GM06990 (cell line): ENCODE data around the gene TRIM7.
"Not testable (repeated sequence)": the region's sequence is repeated elsewhere in the genome, so short reads cannot be mapped to it uniquely, and the experiment has no call there.

ENCODE experiments used
- DNase-seq: peaks from one replicate; pipeline ENCODE4 v3.0.0-alpha.2; 2011; ENCODE audit not compliant: insufficient read length; ENCODE audit errors: extremely low read depth
- H3K27me3 ChIP-seq: replicated peaks from 2 replicates; pipeline ENCODE4 v1.6.0; 2011; ENCODE audit warnings: low read length; ENCODE audit not compliant: control insufficient read depth, insufficient read depth
- H3K36me3 ChIP-seq: 2 replicates; pipeline ENCODE4 v1.5.1; 2011; ENCODE audit warnings: low read length; ENCODE audit not compliant: control insufficient read depth, insufficient read depth
- H3K4me3 ChIP-seq: replicated peaks from 2 replicates; pipeline ENCODE4 v1.5.1; 2011; ENCODE audit warnings: low read depth, mild to moderate bottlenecking, control low read depth, low read length
- TF ChIP-seq, protein P1 (sequence below): IDR thresholded peaks from 2 replicates; pipeline ENCODE4 v1.5.1; 2011; ENCODE audit warnings: low read length, control low read depth, mild to moderate bottlenecking, inconsistent platforms; ENCODE audit not compliant: insufficient read depth, poor library complexity, severe bottlenecking

TRIM7 gene

DNA sequence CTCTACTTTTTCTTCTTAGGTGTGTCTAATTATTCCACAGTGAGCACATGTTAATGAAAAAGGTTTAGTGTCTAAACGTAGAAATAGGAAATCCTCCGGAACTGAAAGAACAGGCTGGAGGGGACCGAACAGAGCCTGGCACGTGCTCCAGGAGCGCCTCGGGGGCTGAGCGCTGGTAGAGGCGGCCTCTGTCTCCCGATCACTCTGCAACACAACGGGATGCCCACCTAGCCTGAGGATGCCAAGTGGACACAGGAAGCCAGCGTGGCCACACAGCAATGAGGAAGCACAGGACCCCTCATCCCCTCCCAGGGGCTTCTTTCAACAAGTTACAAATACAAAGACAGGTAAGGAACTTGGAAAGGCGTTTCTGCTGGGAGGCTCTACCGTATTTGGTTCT, 19.4 kb downstream of the TRIM7 start:
- Histone ChIP-seq H3K36me3 (no peaks in the 10 kb centered on the region), H3K4me3 (no peak overlapping the region), H3K27me3 (no peaks in the 10 kb centered on the region)
- TF ChIP-seq, protein P1, sequence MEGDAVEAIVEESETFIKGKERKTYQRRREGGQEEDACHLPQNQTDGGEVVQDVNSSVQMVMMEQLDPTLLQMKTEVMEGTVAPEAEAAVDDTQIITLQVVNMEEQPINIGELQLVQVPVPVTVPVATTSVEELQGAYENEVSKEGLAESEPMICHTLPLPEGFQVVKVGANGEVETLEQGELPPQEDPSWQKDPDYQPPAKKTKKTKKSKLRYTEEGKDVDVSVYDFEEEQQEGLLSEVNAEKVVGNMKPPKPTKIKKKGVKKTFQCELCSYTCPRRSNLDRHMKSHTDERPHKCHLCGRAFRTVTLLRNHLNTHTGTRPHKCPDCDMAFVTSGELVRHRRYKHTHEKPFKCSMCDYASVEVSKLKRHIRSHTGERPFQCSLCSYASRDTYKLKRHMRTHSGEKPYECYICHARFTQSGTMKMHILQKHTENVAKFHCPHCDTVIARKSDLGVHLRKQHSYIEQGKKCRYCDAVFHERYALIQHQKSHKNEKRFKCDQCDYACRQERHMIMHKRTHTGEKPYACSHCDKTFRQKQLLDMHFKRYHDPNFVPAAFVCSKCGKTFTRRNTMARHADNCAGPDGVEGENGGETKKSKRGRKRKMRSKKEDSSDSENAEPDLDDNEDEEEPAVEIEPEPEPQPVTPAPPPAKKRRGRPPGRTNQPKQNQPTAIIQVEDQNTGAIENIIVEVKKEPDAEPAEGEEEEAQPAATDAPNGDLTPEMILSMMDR = no peak
- DNase-seq = no peak

DNA sequence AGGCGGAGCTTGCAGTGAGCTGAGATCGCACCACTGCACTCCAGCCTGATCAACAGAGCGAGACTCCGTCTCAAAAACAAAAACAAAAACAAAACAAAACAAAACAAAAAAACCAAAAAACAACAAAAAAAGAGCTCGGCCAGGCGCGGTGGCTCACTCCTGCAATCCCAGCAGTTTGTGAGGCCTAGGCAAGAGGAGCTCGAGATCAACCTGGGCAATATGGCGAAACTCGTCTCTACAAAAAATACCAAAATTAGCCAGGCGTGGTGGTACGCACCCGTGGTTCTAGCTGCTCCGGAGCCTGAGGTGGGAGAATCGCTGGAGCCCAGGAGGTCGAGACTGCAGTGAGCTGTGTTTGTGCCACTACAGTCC, 20.2 kb downstream of the TRIM7 start:
- Histone ChIP-seq H3K4me3 (peak overlapping the region; percentile 36), H3K27me3 (no peaks in the 10 kb centered on the region), H3K36me3 (no peaks in the 10 kb centered on the region)
- TF ChIP-seq, protein P1 = no peak
- no peak for DNase-seq

DNA sequence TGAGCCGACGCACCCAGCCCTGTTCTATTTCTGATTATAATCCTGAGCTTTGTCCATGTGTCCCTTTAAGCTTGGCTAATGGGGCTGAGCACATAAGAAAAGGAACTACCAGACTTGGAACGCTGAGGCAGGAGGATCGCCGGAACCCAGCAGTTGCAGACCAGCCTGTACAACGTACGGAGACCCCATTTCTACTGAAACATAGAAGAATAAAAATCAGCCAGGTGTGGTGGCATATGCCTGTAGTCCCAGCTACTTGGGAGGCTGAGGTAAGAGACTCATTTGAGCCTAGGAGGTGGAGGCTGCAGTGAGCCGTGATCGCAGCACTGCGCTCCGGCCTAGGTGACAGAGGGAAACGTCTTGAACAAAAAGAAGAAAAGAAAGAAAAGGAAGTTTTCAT, 22.3 kb downstream of the TRIM7 start:
- no peaks in the 10 kb centered on the region for H3K27me3 ChIP-seq
- TF ChIP-seq, protein P1 = no peak
- H3K4me3 ChIP-seq = no peak overlapping the region
- DNase-seq = no peak
- H3K36me3 ChIP-seq = no peaks in the 10 kb centered on the region

DNA sequence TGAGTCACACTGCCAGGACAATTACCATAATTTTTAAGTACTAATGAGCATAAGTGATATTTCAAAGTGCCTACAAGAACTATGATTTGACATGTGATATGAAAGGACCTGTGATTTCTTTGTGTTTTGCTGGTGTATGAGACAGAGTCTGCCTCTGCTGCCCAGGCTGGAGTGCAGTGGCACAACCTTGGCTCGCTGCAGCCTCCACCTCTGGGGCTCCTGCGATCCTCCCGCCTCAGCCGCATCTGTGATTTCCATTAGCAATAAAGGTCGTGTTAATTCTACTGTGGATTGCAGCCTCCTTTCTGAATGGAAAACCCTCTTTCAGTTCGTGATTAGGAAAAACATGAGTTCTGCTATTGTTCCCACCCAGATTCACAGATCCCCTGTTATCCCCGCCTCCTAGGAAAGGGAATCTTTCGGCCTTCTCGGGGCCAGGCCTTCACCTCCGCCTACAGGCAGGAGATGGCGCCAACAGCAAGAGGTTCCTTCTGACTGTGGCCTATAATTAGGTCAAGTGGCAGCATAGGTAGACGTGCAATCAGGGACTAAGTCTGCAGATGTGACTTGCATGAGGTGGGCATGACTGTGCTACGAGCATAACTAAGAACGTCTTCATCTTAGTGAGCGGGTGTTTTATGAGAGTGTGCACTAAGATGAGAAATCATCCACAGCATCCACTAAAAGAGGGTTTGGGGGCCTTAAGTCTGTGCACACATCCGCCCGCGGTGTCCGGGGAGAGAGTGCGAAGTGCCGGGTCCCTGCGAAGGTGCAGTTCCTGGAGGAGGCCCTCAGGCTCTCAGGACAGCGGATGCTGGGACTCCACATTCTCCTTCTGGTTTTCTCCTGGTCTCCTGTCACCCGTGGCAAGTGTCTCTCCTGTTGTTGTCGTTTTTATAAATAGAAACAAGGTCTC, 23.1 kb downstream of the TRIM7 start:
- H3K4me3 ChIP-seq = no peak overlapping the region
- H3K36me3 ChIP-seq = no peaks in the 10 kb centered on the region
- no peaks in the 10 kb centered on the region for H3K27me3 ChIP-seq
- TF ChIP-seq, protein P1 = peak; percentile 83
- no peak for DNase-seq

DNA sequence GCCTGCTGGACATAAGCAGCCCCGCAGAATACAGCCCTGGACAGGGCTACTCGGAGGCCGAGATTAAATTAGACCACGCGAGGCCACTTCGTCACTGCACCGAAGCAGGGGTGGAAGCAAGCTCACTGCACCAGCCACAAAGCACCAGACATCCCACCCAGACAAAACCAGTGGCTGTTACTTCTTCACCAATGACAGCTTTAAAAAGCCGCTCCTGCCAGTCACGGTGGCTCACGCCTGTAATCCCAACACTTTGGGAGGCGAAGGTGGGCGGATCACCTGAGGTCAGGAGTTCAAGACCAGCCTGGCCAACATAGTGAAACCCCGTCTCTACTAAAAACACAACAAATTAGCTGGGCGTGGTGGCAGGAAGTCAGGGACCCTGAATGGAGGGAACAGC, 27.4 kb downstream of the TRIM7 start:
- H3K36me3 ChIP-seq, DNase-seq, H3K27me3 ChIP-seq, H3K4me3 ChIP-seq: not testable (repeated sequence)

DNA sequence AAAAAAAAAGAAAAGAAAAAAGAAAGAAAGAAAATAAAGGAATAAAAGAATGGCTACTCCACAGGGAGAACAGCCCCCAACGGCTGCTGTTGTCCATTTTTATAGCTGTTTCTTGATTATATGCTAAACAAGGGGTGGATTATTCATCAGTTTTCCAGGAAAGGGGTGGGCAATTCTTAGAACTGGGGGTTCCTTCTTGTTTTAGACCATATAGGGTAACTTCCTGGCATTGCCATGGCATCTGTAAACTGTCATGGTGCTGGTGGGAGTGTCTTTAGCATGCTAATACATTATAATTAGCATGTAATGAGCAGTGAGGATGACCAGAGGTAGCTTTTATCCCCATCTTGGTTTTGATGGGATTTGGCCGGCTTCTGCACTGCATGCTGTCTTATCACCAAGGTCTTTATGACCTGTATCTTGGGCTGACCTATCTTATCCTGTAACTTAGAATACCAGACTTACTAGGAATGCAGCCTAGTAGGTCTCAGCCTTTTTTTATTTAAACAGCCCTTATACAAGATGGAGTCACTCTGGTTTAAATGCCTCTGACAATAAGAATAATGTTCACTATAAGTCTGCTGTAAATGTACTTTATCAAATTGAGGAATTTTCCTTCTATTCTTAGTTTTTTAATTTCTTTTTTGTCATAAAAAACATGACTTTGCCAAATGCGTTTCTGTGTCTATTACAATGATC, 28.6 kb downstream of the TRIM7 start:
- TF ChIP-seq, protein P1 = no peak
- Histone ChIP-seq H3K36me3 (no peaks in the 10 kb centered on the region), H3K27me3 (no peaks in the 10 kb centered on the region), H3K4me3 (no peak overlapping the region)
- no peak for DNase-seq
